Kidney epithelial cell (primary cell): Measurements from ENCODE around the gene TRPM5. TPM values are rescaled to one million over a fixed set of nuclear protein-coding genes. Genes with fewer than 3 reads are reported as not detected.

Source experiments
- DNase-seq: peaks from one replicate; pipeline ENCODE4 v3.0.0-alpha.2; 2010; ENCODE audit warnings: low read depth
- H3K27me3 ChIP-seq: 2 replicates; pipeline ENCODE4 v1.6.0; 2011; ENCODE audit warnings: low read length; ENCODE audit not compliant: control insufficient read depth, insufficient read depth
- H3K36me3 ChIP-seq: 2 replicates; pipeline ENCODE4 v1.5.1; 2011; ENCODE audit warnings: low read length; ENCODE audit not compliant: control insufficient read depth, insufficient read depth
- H3K4me3 ChIP-seq: 2 replicates; pipeline ENCODE4 v1.5.1; 2011; ENCODE audit warnings: low read depth, mild to moderate bottlenecking, control low read depth, low read length
- total RNA-seq: library from RNA; depleted of rRNA; stranded (reverse); fragments of >200 nt; gene quantifications from 2 replicates; pipeline ENCODE4 v1.2.3, GENCODE V29; 2015
- TF ChIP-seq, protein P1 (sequence below): IDR thresholded peaks from 2 replicates; pipeline ENCODE4 v1.5.1; 2011; ENCODE audit warnings: mild to moderate bottlenecking, moderate library complexity, low read length, control low read depth, inconsistent platforms; ENCODE audit not compliant: insufficient read depth, poor library complexity, severe bottlenecking

The TRPM5 gene
- total RNA-seq, 1 donor from 2014 or later: not detected

DNA sequence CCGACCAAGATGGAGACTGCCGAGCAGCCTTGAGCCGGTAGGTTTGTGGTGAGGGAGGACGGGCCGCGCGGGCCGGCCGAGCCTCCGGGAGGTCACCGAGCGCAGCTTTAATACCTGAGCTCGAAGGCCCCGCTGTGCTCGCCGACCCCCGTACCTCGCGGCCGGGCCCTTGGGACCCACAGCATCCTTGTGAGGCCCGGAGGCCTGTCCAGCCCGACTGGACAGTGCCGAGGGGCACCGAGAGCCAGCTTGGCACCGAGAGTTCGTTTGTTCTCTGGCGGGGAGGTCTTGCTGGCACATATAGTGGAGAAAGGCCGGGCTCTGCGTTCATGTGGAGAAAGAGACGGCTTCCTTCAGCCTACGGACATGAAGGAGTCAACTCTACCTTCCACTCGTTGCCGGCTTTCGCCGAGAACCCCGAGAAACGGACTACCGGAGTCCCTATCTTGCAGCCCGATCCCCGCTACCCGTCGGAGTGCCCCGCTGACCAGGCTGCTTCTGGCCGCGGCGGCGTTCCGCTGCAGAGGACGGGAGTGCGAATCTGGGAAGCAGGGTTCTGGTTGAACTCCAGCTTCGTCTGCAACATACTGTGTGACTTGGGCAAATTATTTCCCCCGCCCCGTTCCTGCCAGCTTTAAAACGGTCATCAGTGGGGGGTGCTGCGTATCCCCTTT lies 43.4 kb downstream of the TRPM5 start:
- Histone ChIP-seq H3K27me3 (peaks cover 3% of the 10 kb centered on the region), H3K4me3 (peak overlapping the region; percentile 94), H3K36me3 (peaks cover 3% of the 10 kb centered on the region)
- TF ChIP-seq, protein P1, sequence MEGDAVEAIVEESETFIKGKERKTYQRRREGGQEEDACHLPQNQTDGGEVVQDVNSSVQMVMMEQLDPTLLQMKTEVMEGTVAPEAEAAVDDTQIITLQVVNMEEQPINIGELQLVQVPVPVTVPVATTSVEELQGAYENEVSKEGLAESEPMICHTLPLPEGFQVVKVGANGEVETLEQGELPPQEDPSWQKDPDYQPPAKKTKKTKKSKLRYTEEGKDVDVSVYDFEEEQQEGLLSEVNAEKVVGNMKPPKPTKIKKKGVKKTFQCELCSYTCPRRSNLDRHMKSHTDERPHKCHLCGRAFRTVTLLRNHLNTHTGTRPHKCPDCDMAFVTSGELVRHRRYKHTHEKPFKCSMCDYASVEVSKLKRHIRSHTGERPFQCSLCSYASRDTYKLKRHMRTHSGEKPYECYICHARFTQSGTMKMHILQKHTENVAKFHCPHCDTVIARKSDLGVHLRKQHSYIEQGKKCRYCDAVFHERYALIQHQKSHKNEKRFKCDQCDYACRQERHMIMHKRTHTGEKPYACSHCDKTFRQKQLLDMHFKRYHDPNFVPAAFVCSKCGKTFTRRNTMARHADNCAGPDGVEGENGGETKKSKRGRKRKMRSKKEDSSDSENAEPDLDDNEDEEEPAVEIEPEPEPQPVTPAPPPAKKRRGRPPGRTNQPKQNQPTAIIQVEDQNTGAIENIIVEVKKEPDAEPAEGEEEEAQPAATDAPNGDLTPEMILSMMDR: no peak
- no peak for DNase-seq

DNA sequence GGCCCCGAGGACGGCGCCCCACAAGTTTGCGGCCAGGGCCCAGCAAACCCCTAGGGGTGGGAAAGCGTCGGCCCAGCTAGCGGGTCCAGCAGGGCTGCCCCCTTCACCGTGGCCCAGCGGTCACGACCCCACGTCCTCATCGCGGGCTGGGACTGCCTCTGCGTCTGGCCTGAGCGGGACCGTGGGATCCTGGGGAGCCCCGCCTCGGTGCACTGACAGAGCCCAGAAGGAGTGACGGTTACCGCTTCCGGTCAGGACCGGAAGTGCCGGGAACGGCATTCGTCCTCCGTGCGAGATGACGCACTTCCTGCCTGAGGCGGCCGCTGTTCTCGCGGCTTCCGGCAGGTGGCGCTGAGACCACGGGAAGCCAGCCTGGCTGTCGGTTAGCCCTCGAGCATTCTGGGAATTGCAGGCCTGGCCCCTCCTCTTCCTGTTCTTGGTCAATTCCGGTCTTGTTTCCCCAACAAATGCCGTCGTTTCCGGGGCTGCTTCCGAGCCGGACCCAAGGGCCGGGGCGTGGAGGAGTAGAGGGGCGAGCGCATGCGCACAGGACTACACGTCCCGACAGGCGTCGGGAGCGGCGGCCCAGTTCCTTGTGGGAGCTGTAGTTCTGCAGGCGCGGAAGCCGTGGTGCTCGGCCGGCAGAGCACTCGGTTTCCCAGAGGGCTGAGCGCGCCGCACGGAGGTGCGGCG lies 44.1 kb downstream of the TRPM5 start, which contains the start of gene TSSC4:
Gene TSSC4, plus strand, starts transcription at position 682 of the 693 bp plus-strand sequence. CDS start 1,884 bp downstream, outside the sequence.
- Histone ChIP-seq H3K36me3 (peaks cover 5% of the 10 kb centered on the region), H3K4me3 (peak within 1 kb of the TSS; percentile 94), H3K27me3 (no peaks in the 10 kb centered on the region)
- DNase-seq: peak; percentile 99
- TF ChIP-seq, protein P1: peak; percentile 97

GRCh38 chr11:2399488-2400068 lies 44.7 kb downstream of the TRPM5 start:
- DNase-seq: no peak

DNA sequence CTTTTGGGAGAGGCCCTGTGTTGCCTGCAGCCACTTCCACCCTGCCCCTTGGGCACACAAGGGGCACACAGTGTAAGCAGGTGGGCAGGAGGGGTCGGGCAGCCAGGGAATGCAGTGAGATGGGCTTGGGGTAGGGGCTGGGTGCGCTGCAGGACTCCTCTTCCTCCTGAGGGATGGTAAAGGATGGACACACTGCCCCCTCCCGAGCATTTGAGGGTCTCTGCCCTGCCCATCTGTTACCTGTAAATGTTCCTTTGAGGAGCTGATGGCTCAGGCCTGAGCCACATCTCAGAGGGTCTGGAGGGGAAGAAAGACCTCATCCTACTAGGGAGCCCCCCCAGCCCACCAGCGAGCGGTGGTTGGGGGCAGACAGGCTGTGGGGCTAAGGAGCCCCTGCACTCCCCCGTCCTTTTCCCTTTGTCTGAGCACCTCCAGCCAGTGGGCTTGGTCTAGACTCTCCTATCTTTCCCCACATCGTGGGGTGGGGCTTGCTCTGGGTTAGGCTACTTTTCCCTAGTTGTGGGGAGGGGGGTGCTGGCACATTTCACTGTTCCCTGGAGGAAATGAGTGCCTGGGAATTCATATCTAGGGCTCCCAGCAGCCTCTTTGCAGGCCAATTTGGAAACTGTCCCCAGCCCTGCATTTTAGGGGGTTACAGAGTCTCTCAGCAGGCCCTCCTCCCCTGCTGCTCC lies 45.5 kb downstream of the TRPM5 start:
- no peaks in the 10 kb centered on the region for H3K27me3 ChIP-seq
- TF ChIP-seq, protein P1: no peak
- peaks cover 4% of the 10 kb centered on the region for H3K36me3 ChIP-seq
- DNase-seq: no peak
- no peak overlapping the region for H3K4me3 ChIP-seq

More at GRCh38 chr11:2399488-2400068, 44.7 kb downstream of the TRPM5 start:
- Histone ChIP-seq H3K4me3 (peak overlapping the region; percentile 73), H3K36me3 (peaks cover 5% of the 10 kb centered on the region), H3K27me3 (no peaks in the 10 kb centered on the region)
- TF ChIP-seq, protein P1: no peak

DNA sequence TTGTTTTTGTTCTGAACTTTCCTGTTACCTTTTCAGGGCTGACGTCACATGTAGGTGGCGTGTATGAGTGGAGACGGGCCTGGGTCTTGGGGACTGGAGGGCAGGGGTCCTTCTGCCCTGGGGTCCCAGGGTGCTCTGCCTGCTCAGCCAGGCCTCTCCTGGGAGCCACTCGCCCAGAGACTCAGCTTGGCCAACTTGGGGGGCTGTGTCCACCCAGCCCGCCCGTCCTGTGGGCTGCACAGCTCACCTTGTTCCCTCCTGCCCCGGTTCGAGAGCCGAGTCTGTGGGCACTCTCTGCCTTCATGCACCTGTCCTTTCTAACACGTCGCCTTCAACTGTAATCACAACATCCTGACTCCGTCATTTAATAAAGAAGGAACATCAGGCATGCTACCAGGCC lies 47.3 kb downstream of the TRPM5 start:
- Histone ChIP-seq H3K36me3 (peaks cover 2% of the 10 kb centered on the region), H3K4me3 (no peak overlapping the region)
- DNase-seq: no peak

More for the DNA sequence above, 47.3 kb downstream of the TRPM5 start:
- no peaks in the 10 kb centered on the region for H3K27me3 ChIP-seq
- TF ChIP-seq, protein P1: no peak
